ENCODE data around the gene ARMCX5. TPM values are rescaled to one million over a fixed set of nuclear protein-coding genes. Genes with fewer than 3 reads are reported as not detected.

ARMCX5 gene
- 10 to 100 TPM; 18.6 to 32.7 TPM for total RNA-seq

DNA sequence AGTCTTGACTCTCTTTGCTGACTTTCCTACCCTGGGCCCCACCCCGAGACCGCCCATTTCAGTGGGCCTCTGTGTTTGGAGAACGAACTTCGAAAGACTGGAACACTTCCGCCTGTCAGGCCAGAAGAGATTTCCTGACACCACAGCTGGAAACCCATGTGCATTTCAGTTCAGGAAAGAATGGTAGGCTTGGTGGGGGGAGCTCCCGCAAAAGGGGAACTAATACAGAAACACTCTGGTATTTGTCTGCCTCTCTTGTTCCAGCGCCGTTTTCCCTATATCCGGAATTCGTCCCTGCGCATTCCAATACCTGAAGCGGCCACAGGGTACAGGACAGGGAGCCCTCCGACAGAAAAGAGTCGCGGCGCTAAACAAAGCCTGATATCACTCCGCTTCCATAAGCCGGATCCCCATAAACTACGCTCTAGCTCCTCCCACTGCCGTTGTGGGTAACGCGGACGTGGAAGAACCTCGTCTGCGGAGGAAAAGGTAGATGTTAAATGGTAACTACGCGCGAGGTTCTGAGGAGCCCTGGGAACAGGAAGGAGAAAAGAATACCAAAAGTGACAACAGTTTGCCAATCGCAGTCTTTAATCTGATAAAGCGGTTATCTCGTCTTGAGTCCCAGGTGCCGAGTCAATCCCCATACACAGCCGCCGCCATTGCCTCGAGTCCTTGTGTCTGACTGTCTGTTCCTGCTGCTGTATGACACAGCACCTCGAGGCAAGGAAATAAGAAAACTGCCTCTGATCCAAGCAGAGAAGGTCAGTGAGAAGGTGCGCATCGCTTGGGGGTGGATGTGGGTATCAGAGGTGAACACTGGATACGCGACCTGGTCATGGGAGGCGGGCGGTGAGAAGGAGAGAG is at the start of gene ARMCX5:
Gene ARMCX5, plus strand, starts transcription at position 432 of the 867 bp plus-strand sequence. CDS start 2,627 bp downstream, outside the sequence.
- H3K4me3 ChIP-seq: peak within 1 kb of the TSS; percentile 40 to 41
- peak; percentile 63 for DNase-seq (ENCODE audit: low spot score)
- intact Hi-C loops (cut with DNase I): loop anchor here (2.0 kb wide), 1 partner anchor 51 kb away; the partner anchor contains the start of gene GPRASP1
- H3K9me3 ChIP-seq: no peaks in the 10 kb centered on the region
- H3K27me3 ChIP-seq (replicated peaks; ENCODE audit: insufficient read depth): no peaks in the 10 kb centered on the region
- no peaks in the 10 kb centered on the region for H3K4me1 ChIP-seq (replicated peaks)
- no peak for TF ChIP-seq POLR2A (IDR thresholded peaks at IDR 0.05)
- peak; percentile 62 for TF ChIP-seq POLR2AphosphoS5 (IDR thresholded peaks at IDR 0.05)
- TF ChIP-seq CTCF (IDR thresholded peaks at IDR 0.05): peak in 2 of 4 experiments; percentile 19 to 35
- under 1% methylated on average over 42 of the region's 42 CpGs for WGBS
- no peaks in the 10 kb centered on the region for H3K36me3 ChIP-seq
- H3K27ac ChIP-seq: peak within 1 kb of the TSS; percentile 76 to 80

DNA sequence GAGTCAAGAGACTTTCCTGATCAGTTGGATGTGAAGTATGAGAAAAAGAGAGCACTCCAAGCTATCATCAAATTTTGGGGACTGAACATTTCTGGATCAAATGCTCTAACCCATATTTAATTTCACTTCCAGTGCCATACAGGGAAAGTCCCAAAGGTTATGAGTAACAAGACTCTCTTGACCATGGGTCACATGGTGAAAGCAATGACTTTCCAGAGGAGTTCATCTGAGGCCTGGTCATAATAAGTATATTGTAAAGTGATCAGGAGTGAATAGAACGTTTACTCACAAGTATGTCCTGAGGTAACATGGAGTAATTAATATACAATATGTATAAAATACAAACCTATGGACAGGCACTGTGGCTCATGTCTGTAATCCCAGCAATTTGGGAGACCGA is 40.7 kb upstream of the ARMCX5 start:
- H3K27ac ChIP-seq: no peak overlapping the region
- DNase-seq (ENCODE audit: low spot score): no peak
- intact Hi-C loops (cut with DNase I): no loop called here
- TF ChIP-seq POLR2A (IDR thresholded peaks at IDR 0.05) (no peak), CTCF (IDR thresholded peaks at IDR 0.05) (no peak), POLR2AphosphoS5 (IDR thresholded peaks at IDR 0.05) (no peak)
- 91% methylated on average over 2 of the region's 2 CpGs for WGBS
- H3K4me3 ChIP-seq: no peak overlapping the region
- H3K4me1 ChIP-seq (replicated peaks): no peaks in the 10 kb centered on the region
- H3K9me3 ChIP-seq: no peaks in the 10 kb centered on the region
- no peaks in the 10 kb centered on the region for H3K27me3 ChIP-seq (replicated peaks; ENCODE audit: insufficient read depth)
- H3K36me3 ChIP-seq: no peaks in the 10 kb centered on the region

GRCh38 chrX:102560423-102561068 is 38.8 kb upstream of the ARMCX5 start:
- 91% methylated on average over 2 of the region's 2 CpGs for WGBS
- intact Hi-C loops (cut with DNase I): no loop called here
- DNase-seq (ENCODE audit: low spot score): no peak

DNA sequence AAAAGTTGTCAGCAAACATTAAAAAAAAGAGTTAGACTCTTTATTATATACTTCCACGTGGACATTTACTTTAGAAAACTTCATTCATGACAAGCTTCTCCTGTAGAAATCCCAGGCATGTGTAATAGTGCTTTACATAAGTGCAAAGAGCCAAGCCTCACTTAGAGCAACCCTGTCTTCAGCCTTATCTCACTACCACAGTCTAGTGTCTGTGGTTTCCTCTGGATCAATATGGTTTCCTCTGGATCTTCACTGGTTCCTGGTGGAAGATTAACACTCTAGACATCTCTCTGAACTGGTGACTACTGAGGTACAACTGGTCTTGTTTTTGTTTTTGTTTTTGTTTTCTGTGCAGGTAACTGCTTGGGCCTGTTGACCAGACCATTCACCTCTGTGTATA is 18.4 kb upstream of the ARMCX5 start:
- H3K36me3 ChIP-seq: no peaks in the 10 kb centered on the region
- intact Hi-C loops (cut with DNase I): no loop called here
- TF ChIP-seq POLR2AphosphoS5 (IDR thresholded peaks at IDR 0.05): no peak
- no peak for TF ChIP-seq CTCF (IDR thresholded peaks at IDR 0.05)
- no peak for TF ChIP-seq POLR2A (IDR thresholded peaks at IDR 0.05)
- 44% methylated on average over 1 of the region's 1 CpG for WGBS
- H3K27ac ChIP-seq: no peak overlapping the region
- H3K27me3 ChIP-seq (replicated peaks; ENCODE audit: insufficient read depth): no peaks in the 10 kb centered on the region
- H3K4me1 ChIP-seq (replicated peaks): no peaks in the 10 kb centered on the region
- no peak for DNase-seq (ENCODE audit: low spot score)
- no peaks in the 10 kb centered on the region for H3K9me3 ChIP-seq
- no peak overlapping the region for H3K4me3 ChIP-seq

More at GRCh38 chrX:102560423-102561068, 38.8 kb upstream of the ARMCX5 start:
- Histone ChIP-seq H3K9me3 (no peaks in the 10 kb centered on the region), H3K4me3 (no peak overlapping the region), H3K27me3 (replicated peaks; ENCODE audit: insufficient read depth) (no peaks in the 10 kb centered on the region), H3K4me1 (replicated peaks) (no peaks in the 10 kb centered on the region), H3K27ac (no peak overlapping the region), H3K36me3 (no peaks in the 10 kb centered on the region)
- TF ChIP-seq CTCF (IDR thresholded peaks at IDR 0.05) (no peak), POLR2AphosphoS5 (IDR thresholded peaks at IDR 0.05) (no peak), POLR2A (IDR thresholded peaks at IDR 0.05) (no peak)

All from prostate gland (tissue), 2 donors.